Endometrium (tissue), 2 donors: ENCODE results near the gene GADD45A.

ENCODE experiments used
- FAIRE-seq: peaks from 2 replicates; lab custom pipeline; 2012; peaks lifted over from hg19 to GRCh38; lab: Jason Lieb, UNC
- donor health status: control.
- donor health status: control.

The GADD45A gene

DNA sequence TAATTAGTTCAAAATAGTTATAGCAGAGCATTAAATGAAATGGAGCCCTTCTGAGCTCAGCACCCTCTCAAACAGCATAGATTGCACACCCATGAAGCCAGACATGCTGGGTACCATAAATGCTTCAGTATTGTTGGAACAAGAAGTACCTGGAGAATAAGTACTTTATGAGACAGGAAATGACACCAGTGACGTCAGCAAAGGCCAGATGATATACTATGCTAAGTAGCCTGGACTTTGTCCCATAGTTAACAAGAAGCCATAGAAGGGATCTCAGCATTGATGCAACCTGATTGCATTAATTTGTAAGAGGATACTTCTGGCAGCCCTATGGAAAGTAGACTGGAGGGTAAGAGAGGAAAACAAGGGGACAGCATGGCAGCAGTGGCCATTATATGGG is 16.3 kb upstream of the GADD45A start:
- FAIRE-seq: no peak

DNA sequence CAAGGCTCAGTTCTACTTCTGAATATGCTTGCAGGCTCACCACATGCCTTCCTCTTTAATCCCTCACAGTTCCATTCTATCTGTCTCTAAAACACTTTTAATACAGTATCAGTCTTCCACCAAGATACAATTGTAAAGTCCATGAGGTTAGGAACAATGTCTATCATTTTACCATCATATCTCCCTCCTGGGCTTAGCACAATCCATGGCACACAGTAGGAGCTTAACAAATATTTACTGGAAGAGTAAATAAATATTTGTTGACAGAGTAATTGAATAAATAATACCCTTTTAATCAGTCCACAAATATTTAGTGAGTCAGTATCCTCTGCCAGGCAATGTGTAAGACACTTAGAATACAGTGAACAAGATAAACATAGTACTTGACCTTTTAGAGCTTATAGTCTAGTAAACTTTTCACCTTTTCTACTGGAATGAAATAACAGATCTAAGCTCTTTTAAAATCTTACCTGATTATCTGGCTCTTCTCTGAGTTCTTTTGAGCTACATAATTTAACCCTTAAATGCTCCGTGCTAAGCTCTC is 12.7 kb upstream of the GADD45A start:
- no peak for FAIRE-seq

DNA sequence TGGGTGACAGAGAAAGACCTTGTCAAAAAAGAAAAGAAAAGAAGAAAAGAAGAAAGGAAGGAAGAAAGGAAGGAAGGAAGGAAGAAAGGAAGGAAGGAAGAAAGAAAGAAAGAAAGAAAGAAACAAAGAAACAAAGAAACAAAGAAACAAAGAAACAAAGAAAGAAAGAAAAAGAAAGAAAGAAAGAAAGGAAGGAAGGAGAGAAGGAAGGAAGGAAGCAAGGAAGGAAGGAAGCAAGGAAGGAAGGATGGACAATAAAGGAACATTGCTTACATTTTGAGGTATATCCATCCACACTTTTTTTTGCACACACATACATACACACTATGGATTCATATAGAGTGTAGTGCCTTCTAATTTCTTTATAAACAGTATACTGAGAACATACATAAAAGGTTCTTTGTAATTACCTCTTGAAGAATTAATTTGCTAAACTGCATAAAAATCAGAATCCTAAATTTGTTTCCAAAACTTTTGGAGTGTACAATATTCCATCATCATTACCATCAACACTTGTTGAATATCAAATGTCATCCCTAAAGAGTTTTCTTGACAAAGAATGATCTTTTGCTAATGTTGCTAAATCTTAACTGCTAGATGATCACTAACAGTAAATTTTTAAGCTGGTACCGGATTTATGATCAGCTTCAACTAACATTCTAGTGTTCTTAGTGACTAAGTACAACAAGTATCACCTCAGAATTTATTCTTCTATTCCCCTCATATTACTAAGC is 11.4 kb upstream of the GADD45A start:
- FAIRE-seq: no peak

DNA sequence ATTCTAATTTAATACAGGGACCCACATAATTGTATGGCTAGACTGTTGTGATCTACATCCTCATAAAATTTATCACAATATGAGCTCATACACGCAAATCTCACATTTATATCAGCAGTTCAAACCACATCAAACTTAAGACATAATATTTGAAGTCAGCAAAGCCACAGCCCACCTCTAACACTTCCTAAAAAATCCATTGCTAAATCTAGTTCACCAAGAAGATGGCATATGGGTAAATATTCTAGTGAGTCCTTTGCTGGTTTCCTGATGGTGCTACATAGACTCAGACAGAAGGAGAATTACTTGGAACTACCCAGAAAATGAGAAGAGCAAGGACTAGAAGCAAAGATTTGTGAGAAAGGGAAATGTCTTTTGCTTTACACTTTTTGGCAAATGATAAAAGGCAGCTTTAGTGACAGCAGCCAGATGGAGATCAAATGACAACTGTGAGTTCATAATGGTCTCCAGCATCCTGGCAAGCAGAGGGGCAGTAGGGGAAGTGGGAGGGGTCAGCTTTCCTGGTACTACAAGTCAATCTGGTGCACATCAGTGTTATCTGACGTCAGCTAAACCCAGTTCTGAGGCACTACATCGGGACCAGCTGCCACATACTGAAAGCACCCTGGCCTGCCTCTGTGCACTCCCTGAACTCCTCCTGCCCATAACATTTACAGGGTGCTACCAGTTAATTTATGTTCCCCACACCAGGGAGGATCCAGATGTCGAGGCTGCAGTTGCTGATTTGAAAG is 10.6 kb upstream of the GADD45A start:
- peak; percentile 4 for FAIRE-seq

DNA sequence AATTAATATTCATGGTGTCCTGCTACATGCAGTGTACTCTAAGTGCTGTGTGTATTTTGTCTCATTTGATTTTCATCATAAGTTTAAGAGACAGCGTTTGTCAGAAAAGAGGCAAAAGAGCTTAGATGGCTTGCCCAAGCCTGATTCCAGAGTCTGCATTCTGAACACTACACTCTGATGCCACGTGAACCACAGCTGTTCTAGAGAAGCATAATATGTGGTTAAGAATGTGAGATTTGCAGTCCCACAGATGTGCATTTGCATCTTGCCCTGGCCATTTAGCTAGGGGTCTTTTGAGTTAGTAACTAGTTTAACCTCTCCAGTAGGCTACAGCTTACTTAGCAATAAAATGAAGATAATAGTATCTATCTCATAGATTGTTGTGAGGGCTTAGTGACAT is 9.2 kb upstream of the GADD45A start:
- no peak for FAIRE-seq

DNA sequence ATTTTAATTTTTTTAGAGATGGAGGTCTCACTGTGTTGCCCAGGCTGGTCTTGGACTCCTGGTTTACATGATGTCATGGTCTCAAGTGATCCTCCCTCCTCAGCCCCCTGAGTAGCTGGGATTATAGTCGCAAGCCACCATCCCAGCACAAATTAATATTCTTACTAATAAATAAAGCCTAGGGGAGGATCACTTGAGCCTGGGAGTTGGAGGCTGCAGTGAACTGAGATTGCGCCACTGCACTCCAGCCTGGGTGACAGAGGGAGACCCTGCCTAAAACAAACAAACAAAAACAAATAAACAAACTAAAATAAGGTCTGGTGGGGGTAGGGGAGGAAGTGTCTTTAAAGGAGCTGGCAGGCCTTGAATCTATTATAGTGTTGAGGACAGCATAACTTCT is 8.7 kb upstream of the GADD45A start:
- FAIRE-seq: no peak

DNA sequence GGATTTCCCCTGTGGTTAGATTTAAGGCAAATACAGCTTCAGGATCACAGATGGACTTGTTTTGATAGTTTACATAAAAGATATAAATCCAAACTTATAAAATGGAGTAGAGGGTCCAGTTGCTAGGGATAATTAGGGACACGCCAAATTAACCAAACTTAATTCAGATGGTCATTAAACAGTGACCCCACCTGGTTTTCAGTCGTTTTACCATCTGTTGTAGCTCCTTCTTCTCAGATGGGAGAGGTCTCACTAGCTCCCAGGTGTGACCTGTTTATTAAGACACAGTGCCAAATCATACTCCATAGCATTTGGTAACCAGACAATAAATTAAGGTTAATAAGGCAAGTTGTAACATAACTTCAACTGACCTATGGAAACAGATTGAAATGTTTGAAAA is 8.1 kb upstream of the GADD45A start:
- no peak for FAIRE-seq

DNA sequence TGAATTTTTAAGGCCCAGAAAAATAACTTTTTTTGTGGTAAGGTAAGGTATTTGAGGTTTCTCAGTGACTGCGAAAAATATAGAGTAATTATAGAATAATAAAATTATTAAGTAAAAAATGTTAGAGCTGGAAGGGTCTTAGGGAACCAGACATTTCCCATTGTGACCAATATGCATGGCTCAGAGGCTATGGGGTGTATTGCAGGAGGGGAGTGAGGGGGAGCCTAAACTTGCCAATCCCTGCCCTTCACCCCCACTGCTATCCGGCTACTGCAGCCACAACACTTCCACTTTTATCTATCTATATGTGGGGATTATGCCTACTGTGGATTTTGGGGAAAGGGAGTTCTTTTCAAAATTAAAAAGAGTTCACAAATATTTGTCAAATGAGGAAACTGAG is 7.6 kb upstream of the GADD45A start:
- FAIRE-seq: no peak

DNA sequence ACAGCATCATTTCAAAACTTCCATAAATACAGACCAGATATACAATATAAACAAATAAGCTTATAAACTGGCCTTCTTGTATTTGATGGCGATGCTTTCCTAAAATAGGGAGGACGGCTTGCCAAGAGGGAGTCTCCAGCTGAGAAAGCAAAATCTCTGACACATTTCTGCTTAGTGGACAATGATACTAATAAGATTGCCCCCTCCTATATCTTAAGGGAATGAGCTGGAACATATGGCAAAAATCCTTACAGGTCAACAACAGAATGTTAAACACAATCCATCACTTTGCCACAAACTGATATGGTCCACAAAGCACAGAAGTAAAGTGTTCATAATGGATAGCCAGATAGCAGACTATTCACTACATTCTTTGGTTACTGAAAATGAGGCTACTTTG is 7.1 kb upstream of the GADD45A start:
- FAIRE-seq: no peak

DNA sequence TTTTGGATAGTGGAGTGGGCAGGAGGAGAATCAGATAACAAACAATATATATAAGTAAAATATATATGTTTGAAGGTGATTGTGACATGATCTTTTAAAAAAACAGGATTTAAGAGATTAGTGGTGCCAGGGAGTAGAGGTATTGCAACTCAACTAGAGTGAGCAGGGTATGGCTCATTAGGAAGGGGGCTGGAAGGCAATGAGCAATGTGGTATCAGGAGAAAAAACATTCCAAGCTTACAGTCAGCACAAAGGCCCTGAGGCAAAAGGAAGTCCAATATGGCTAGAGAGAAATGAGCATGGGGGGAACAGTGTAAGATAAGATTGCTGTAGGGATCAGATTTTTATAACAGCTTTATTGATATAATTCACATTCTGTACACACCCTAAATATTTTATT is 5.3 kb upstream of the GADD45A start:
- no peak for FAIRE-seq

DNA sequence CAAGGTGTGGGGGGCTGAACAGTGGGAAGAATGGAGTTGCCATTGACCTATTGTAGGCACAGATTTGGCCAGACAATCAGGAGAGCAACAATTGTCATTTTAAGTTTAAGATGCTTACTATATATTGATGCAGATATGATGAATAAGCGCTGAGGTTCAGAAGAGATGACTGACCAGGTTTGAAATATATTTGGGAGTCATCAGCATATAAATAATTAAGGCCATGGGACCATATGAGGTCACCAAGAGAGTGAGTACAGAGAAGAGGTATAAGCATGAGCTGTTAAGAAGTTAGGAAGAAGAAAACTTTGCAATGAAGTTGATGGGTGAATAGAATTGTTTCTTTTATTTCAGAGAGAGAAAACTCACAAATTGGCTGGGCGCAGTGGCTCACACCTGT is 4.5 kb upstream of the GADD45A start:
- FAIRE-seq: no peak

DNA sequence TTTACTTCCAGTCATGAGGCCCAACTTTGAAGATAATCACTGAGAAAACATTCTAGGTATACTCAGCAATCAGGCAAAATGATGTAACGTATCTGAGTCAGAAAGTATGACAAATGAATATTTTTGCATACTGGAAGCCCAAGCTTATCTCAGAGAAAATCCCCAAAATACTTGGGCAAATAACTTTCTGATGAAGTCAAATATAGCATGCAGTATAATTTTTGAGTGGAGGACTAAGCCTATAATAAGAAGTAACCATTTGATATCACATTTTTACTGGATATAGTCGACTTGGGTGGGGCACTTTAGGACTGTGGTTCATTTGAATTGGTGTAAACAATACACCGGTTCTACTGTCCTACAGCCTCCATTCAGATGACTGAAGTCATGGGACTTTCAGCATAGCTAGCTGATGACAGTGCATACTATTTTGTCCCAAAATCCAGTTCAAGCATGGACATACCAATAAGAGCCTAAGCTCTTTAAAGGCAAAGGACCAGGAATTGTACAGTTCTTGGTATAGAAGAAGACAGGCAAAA is 2.3 kb upstream of the GADD45A start:
- no peak for FAIRE-seq

DNA sequence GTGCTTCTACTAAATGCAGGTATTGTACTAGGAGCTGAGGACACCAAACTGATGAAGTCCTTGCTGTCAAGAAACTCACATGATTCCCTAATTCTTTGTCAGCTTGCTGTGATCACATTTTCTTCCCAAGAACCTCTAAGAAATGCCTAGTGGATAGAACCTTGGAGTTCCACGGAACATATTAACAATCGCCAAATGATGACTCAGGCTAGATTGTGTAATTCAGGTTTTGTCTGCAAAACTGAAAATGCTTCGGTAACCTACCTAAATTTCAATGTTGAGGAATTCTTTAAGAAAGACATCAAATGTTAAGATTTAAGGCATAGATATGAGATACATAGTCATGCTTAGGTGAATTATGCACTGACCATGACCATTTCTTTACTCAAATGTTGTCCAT is 1.7 kb upstream of the GADD45A start:
- no peak for FAIRE-seq

DNA sequence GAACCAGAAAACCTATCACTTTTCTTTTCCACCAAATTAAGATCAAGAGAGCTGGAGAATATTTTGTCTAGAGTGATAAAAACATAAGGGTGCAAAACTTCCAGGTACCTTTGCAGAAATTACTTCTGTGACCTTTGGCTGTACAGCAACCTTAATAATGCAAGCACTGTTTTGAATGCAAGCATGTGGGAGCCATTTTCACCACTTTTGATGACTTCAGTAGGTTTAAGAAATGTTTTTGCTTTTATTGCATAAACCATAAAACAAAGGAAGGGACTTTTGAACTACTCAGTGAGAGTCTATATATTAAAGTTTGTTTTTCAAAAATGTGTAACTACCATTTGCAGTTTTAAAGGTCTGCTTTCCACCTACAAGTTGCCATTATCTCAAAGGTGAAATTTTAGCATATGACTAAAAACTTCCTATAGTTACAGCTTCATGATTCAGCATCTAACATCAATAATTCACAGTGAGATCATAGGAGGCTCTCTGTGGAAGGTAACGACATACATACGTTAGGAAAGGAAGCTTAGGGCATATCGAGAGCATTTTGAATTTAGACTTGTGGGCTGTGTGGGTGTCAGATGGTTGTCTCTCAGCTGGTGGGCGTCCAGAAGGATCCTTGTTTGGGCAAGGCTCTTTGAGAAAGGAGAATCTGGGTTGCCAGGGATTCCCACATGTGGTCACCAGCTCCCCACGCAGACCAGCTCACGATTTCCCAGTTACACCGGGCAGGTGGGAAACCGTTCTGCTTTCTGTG is 1.1 kb upstream of the GADD45A start:
- FAIRE-seq: no peak

DNA sequence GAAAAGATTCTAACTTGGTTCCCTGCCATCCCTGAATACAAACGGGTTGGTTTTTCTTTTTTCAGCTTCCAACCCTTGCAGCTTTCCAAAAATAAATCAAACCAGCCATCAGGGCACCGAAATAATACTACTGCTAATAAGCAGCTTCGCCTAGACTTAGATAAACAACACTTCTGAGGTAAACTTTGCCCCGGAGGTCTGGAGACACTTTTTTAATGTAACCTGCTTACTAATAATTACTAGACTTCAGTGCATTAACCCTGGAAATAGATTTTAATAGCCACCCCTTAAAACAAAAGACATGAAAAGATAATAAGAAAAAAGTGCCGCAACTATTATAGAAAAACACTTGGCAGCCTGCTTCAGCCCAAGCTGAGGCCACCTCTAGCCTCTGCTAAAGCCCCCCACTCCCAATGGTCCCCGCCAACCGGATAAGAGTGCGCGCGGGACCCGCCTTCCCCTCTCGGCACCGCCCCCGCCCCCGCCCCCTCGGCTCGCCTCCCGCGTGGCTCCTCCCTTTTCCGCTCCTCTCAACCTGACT is 405 bp upstream of the GADD45A start:
- no peak for FAIRE-seq

DNA sequence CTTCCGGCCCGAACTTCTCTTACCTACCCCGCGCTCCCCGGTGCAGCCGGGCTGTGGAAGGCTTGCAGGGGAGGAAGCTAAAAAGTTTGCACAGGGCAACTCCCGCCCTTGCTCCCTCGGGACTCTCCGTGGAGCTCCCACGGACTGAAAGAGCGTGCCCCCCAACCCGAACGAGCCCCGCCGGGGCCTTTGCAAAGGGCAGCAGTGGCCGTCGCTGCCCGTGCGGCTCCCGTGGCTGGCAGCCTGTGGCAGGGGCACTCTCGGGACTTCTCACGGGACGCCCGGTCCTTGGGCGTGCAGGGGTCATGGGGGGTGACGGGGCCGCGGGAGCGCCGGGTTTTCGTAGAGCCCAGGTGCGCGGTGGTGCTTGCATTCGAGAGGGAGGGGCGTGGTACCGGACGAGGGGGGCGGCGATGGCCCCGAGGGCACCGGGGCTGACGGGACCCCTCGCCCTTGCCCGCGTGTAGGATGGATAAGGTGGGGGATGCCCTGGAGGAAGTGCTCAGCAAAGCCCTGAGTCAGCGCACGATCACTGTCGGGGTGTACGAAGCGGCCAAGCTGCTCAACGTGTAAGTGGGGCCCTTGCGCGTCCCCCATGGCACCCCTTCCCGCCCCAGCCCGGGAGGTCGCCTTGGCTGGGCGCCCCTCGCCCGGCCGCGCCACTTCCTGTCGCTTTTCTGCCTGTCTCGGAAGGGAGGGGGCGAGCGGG is 711 bp downstream of the GADD45A start:
- FAIRE-seq: no peak

DNA sequence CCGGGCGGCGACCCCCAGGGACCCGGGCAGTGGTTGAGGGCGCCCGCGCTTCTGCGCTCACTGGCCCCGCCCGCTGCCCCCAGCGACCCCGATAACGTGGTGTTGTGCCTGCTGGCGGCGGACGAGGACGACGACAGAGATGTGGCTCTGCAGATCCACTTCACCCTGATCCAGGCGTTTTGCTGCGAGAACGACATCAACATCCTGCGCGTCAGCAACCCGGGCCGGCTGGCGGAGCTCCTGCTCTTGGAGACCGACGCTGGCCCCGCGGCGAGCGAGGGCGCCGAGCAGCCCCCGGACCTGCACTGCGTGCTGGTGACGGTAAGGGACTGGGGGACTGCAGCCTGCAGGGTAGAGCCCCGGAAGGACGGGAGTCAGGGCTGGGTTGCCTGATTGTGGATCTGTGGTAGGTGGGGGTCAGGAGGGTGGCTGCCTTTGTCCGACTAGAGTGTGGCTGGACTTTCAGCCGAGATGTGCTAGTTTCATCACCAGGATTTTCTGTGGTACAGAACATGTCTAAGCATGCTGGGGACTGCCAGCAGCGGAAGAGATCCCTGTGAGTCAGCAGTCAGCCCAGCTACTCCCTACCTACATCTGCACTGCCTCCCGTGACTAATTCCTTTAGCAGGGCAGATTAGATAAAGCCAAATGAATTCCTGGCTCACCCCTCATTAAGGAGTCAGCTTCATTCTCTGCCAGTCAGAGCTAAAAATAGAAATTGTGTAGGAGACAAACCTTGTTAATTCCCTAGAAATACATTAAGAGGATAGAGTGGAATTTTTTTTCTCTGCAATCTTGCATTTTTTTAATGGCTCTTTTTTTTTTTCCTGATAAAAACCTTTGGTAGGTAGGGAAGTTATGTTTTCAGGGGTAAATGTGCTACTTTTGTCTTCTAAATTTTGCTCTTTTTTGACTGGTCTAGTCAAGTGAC is 1.5 kb downstream of the GADD45A start:
- FAIRE-seq: no peak

DNA sequence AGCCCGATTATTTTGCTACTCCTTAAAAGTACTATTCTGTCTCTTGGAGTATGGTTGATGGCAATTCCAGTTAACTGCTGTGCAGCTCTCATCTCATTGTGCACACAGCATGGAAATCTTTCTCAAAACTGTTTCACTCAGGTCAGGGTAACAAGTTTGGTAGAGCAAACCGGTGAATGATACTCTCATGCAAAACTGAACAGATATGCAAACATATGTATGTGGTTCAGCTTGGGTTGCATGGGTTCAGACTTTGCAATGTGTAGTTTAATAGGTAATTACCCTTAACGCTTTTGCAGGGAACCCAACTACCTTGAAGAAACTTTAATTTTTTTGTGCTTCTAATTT is 2.2 kb downstream of the GADD45A start:
- no peak for FAIRE-seq

DNA sequence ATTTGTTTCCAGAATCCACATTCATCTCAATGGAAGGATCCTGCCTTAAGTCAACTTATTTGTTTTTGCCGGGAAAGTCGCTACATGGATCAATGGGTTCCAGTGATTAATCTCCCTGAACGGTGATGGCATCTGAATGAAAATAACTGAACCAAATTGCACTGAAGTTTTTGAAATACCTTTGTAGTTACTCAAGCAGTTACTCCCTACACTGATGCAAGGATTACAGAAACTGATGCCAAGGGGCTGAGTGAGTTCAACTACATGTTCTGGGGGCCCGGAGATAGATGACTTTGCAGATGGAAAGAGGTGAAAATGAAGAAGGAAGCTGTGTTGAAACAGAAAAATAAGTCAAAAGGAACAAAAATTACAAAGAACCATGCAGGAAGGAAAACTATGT is 2.6 kb downstream of the GADD45A start:
- FAIRE-seq: no peak

DNA sequence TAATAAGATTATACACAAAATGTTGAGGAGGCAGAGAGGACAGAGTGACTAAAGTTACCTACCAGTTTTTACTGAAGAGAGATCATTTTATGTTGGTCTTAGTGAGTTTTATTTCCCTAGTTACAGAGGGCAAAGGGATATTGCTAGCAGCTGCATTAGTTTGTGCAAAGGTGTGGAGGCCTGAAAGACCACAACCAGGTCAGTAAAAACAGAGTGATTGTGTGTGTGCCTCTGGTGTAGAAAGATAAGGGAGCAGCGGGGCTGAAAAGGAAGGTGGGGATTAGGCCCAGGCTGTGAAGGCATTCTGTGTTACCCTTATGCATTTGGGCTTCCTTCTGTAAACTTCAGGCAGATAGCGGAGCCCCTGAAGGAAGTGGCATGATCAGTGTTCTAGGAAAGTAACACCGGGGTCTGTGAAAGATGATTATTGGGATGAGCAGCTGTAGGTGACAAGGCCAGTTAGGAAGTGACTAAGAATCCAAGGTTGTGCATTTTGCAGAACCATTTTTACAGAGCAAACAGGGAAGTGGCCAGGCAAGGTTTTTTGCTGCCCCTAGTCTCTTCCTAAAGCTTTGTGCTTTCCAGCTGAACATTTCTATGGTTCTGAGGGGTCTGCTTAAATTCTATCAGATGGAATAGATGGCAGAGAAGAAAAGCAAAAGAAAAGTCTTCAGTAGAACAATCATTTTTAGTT is 3.7 kb downstream of the GADD45A start:
- no peak for FAIRE-seq
